PC-3 (cell line): ENCODE results near the gene DGKE.

Experiments used
- EZH2 ChIP-seq: fragments of 300-600 bp; sonication (generic); IDR thresholded peaks from one replicate; pipeline ENCODE4 v1.6.1; 2017; ENCODE audit warnings: antibody characterized with exemption, mild to moderate bottlenecking, low read length; ENCODE audit not compliant: unreplicated experiment
- EZH2phosphoT487 ChIP-seq: fragments of 300-600 bp; sonication (generic); IDR thresholded peaks from 2 replicates; pipeline ENCODE4 v1.6.1; 2018; ENCODE audit warnings: mild to moderate bottlenecking, antibody characterized with exemption, low read length, borderline replicate concordance
- TF ChIP-seq, protein P1 (sequence below): fragments of 300-600 bp; sonication (generic); conservative IDR thresholded peaks from 2 replicates; pipeline ENCODE4 v1.5.1; 2017; ENCODE audit warnings: antibody characterized with exemption, low read depth, mild to moderate bottlenecking, low read length

DNA sequence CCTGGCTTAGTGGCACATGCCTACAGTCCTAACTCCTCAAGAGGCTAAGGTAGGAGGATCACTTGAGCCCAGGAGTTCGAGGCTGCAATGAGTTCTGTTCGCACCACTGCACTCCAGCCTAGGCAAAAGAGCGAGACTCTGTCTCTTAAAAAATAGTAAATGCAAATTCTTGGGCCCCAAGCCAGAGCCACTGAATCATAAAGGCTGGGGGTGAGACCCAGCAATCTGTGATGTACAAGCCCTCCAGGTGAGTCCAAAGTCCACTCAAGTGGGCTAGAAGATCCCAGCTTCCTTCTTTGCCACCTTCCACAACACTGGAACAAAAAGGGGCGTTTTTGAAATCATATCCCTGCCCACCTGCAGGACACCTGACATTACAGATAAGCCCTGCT, 63.0 kb downstream of the DGKE start:
- TF ChIP-seq, protein P1, sequence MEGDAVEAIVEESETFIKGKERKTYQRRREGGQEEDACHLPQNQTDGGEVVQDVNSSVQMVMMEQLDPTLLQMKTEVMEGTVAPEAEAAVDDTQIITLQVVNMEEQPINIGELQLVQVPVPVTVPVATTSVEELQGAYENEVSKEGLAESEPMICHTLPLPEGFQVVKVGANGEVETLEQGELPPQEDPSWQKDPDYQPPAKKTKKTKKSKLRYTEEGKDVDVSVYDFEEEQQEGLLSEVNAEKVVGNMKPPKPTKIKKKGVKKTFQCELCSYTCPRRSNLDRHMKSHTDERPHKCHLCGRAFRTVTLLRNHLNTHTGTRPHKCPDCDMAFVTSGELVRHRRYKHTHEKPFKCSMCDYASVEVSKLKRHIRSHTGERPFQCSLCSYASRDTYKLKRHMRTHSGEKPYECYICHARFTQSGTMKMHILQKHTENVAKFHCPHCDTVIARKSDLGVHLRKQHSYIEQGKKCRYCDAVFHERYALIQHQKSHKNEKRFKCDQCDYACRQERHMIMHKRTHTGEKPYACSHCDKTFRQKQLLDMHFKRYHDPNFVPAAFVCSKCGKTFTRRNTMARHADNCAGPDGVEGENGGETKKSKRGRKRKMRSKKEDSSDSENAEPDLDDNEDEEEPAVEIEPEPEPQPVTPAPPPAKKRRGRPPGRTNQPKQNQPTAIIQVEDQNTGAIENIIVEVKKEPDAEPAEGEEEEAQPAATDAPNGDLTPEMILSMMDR = no peak
- no peak for TF ChIP-seq EZH2phosphoT487
- no peak for TF ChIP-seq EZH2
